ENCODE data around the gene DGCR8.
"Not testable (repeated sequence)": the region's sequence is repeated elsewhere in the genome, so short reads cannot be mapped to it uniquely, and the experiment has no call there.

Gene DGCR8

GRCh38 chr22:20066617-20067383, 13.2 kb upstream of the DGCR8 start:
- DNase-seq (ENCODE audit: low spot score), result no peak

DNA sequence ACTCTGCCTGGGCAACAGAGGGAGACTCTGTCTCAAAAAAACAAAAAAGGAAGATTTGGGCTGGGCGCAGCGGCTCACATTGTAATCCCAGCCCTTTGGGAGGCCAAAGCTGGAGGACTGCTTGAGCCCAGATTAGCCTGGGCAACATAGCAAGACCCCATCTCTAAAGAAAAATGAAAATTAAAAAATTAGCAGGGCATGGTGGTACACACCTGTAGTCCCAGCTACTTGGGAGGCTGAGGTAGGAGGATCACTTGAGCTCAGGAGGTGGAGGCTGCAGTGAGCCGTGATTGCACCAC, 12.7 kb upstream of the DGCR8 start:
- not testable (repeated sequence) for DNase-seq (ENCODE audit: low spot score)

- no peak for DNase-seq (ENCODE audit: low spot score)
These were observed 11.4 kb upstream of the DGCR8 start for GRCh38 chr22:20068640-20069039.

DNA sequence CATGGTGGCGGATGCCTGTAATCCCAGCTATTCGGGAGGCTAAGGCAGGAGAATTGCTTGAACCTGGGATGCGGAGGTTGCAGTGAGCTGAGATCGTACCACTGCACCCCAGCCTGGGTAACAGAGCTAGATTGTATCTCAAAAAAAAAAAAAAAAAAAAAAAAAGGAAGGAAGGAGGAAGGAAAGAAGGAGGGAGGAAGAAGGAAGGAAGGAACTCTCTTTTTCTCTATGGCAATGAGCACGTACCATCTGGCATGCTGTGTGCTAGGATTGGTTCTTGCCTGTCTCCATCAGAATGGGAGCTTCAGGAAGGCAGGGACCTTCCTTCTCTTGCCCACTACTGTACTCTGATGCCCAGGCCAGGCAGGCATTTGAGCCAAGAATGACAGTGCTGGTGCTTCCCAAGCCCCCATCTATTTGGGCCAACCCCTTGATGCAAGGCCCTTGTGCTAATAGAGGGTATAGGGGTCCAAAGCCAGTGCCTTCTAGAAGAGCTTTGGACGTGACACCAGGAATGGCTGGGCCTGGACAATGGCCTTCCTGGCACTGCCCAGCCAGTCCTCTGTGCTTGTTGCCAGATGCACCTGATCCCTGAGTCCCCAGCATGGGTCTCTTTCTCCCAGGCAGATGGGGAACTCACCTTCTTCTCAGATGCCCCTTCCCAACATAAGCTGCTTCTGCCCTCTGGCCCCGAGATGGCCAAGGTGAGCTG, 10.6 kb upstream of the DGCR8 start:
- no peak for DNase-seq (ENCODE audit: low spot score)

GRCh38 chr22:20071524-20071972, 8.5 kb upstream of the DGCR8 start:
- no peak for DNase-seq (ENCODE audit: low spot score)

DNA sequence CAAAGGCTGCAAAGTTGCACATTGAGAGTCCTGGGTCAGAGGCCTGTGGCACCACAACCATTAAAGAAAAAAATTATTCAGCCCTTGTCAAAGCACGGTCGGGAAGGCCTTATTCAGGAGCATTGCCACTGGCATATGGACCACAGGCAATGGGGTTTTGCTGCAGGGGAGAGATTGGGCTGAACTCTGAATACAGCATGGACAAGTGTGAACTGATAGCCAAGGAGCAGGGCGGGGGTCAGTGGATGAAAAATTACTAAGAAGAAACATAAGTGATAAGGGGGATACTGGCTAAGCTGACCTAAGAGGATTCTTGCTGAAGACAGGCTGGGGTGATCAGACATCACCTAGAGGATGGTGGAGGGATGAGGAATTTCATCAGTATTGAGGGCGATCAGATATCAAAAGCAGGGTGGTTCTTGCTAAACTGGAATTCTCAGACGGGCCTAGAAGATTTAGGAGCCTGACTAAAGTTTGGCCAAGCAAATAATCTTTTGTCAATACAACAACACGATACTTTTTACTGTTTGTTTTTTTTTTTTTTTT, 3.3 kb upstream of the DGCR8 start:
- no peak for DNase-seq (ENCODE audit: low spot score)

DNA sequence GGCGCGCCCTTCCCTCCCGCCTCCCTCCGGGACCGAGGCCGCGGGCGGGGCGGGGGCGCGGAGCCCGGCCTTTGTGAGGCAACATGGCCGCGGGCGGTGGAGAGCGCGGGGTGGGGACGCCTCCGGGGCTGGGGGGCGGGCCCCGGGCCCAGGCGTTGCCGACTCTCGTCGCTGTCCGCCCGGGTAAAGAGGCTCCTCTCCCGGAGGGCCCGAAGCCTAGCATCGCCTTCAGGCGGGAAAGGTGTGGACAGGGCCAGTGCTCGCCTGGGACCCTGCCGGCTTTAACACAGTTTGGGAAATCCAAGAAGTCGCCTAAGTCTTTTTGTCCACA, 369 bp downstream of the DGCR8 start:
- DNase-seq (ENCODE audit: low spot score), result peak; percentile 62

- no peak for DNase-seq (ENCODE audit: low spot score)
These were observed 974 bp downstream of the DGCR8 start for GRCh38 chr22:20080776-20081654.

- no peak for DNase-seq (ENCODE audit: low spot score)
These were observed 3.3 kb downstream of the DGCR8 start for GRCh38 chr22:20083157-20083890.

GRCh38 chr22:20083891-20084546, 4.0 kb downstream of the DGCR8 start:
- no peak for DNase-seq (ENCODE audit: low spot score)

GRCh38 chr22:20084547-20085413, 4.7 kb downstream of the DGCR8 start:
- no peak for DNase-seq (ENCODE audit: low spot score)

DNA sequence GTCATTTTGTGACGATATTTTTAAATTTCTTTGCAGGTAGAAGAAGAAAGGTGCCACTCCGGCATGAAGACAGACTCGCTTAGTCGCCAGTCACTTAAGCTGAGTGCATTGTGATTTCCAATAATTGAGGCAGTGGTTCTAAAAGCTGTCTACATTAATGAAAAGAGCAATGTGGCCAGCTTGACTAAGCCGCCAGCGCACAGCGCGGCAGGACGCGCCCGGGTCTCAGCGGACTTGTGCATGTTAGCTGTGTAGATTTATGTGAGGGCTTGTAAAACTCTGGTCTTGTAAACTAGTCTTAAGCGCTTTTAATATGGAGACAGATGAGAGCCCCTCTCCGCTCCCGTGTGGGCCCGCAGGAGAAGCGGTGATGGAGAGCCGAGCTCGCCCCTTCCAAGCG, 5.6 kb downstream of the DGCR8 start:
- no peak for DNase-seq (ENCODE audit: low spot score)

DNA sequence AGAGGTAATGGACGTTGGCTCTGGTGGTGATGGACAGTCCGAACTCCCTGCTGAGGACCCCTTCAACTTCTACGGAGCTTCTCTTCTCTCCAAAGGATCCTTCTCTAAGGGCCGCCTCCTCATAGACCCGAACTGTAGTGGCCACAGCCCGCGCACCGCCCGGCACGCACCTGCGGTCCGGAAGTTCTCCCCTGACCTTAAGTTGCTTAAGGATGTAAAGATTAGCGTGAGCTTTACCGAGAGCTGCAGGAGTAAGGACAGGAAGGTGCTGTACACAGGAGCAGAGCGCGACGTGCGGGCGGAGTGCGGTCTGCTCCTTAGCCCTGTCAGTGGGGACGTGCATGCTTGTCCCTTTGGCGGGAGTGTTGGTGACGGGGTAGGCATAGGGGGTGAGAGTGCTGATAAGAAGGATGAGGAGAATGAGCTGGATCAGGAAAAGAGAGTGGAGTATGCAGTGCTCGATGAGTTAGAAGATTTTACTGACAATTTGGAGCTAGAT, 6.1 kb downstream of the DGCR8 start:
- no peak for DNase-seq (ENCODE audit: low spot score)

- DNase-seq (ENCODE audit: low spot score), result no peak
These were observed 6.7 kb downstream of the DGCR8 start for GRCh38 chr22:20086763-20087162.

GRCh38 chr22:20087319-20088262, 7.5 kb downstream of the DGCR8 start:
- DNase-seq (ENCODE audit: low spot score), result no peak

DNA sequence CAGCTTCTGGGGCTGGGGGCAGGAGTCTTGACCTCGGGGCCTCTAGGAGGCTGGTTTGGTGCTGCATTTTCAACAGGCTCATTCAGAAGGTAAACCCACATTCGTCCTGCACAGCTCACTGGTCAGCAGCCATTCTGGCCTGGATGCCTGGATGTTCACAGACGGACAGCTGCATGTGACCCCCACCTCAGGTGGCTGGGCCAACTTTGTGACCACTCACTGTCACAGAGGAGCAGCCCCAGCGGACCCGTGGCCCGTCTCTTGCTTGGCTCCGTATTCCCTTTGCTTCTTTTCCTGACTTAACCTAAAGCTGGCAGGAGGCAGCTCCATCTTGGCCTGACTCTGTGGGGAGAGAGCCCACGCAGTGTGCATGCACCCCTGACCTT, 8.2 kb downstream of the DGCR8 start:
- DNase-seq (ENCODE audit: low spot score), result no peak

GRCh38 chr22:20089226-20089976, 9.4 kb downstream of the DGCR8 start:
- DNase-seq (ENCODE audit: low spot score), result no peak

- DNase-seq (ENCODE audit: low spot score), result no peak
These were observed 10.1 kb downstream of the DGCR8 start for GRCh38 chr22:20089977-20090729.
